ENCODE data around the gene LYL1. TPM values are rescaled to one million over a fixed set of nuclear protein-coding genes. Genes with fewer than 3 reads are reported as not detected.

The LYL1 gene
- total RNA-seq, 4 donors from 2014 or later = 2.6 to 15.5 (median 11.1) TPM

DNA sequence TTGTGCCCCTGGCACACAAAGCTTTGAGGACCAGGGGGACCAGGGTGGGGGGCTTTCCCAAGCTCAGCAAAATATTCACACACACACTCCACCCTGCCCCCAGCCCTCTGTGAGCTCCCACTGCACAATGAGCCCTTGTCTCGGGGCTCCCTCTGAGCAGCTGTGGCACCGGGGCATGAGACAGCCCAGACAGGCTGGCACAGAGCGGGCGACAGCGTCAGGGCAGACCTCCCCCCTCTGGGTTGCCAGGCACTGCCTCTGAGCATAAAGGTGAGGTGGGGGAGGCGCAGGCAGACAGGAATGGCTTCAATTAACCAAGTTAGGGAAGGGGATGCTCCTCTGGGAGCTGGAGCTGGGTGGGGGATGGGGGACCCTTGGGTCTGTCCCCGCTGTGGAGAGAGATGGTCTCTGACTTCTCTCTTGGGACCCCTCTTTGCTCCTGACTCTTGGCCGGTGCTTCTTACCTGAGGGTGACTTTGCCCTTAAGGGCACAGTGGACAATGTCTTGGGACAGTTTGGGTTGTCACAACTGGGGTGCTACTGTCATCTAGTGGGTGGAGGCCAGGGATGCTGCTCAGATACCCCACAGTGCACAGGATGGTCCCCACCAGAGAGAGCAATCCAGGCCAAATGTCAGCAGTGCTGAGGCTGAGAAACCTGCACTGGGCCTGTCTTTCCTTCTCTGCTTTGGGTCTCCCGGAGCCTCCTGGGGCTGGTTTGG is 30.3 kb downstream of the LYL1 start:
- H3K27ac ChIP-seq = peak overlapping the region; percentile 53 to 98
- DNase-seq = no peak
- H3K36me3 ChIP-seq = no peaks in the 10 kb centered on the region
- TF ChIP-seq POLR2A (IDR thresholded peaks at IDR 0.05) (no peak), CTCF (IDR thresholded peaks at IDR 0.05) (no peak)
- intact Hi-C loops (cut with DNase I; ENCODE audit: low total_unique reads) = no loop called here
- peaks cover 16 to 23% of the 10 kb centered on the region in 2 donors for H3K4me1 ChIP-seq
- no peaks in the 10 kb centered on the region for H3K9me3 ChIP-seq
- H3K27me3 ChIP-seq = no peaks in the 10 kb centered on the region
- no peak overlapping the region for H3K4me3 ChIP-seq

DNA sequence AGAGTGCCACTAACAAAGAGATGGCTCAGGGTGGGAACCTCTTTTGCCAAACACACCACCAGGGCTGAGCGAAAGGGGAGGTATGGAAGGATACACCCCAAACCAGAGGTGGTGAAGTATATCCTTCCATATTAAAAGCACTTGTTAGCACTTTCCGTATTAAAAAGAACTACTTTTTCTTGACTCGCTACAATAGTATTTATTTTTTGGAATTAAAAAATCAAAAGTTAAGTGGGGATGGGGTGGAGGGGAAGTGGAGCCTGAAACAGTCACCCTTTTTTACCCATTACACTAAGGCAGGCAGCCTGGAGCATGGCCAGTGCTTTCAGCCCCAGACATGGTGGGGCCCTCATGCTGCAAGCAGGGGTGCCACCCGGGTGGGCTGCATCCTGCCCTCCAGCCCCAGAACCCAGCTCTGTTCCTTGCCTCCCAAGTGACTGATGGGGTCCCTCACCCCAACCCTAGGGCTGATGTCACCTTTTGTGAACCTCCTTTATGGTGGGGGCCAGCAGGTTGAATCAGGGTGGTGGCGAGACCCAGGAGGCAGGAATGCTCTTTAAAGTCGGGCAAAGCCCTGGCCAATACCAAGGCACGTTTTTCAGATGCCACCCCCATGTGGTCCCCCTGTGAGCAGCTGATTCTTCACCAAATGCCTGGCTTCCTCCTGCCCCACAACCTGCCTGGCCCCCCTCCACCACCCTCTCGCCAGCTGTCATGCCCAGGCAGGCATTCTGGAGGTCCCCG is 31.0 kb downstream of the LYL1 start:
- H3K27ac ChIP-seq = peak overlapping the region; percentile 53 to 98
- H3K36me3 ChIP-seq = no peaks in the 10 kb centered on the region
- no peak for DNase-seq
- H3K9me3 ChIP-seq = no peaks in the 10 kb centered on the region
- intact Hi-C loops (cut with DNase I; ENCODE audit: low total_unique reads) = no loop called here
- H3K4me3 ChIP-seq = no peak overlapping the region
- H3K27me3 ChIP-seq = no peaks in the 10 kb centered on the region
- H3K4me1 ChIP-seq = peaks cover 21 to 22% of the 10 kb centered on the region in 2 donors
- TF ChIP-seq POLR2A (IDR thresholded peaks at IDR 0.05) = no peak
- TF ChIP-seq CTCF (IDR thresholded peaks at IDR 0.05) = no peak

- peaks cover 23 to 30% of the 10 kb centered on the region in 2 donors for H3K4me1 ChIP-seq
- intact Hi-C loops (cut with DNase I; ENCODE audit: low total_unique reads) = no loop called here
- peak overlapping the region; percentile 53 to 98 for H3K27ac ChIP-seq
Measured at GRCh38 chr19:13070425-13071140, 32.1 kb downstream of the LYL1 start.

DNA sequence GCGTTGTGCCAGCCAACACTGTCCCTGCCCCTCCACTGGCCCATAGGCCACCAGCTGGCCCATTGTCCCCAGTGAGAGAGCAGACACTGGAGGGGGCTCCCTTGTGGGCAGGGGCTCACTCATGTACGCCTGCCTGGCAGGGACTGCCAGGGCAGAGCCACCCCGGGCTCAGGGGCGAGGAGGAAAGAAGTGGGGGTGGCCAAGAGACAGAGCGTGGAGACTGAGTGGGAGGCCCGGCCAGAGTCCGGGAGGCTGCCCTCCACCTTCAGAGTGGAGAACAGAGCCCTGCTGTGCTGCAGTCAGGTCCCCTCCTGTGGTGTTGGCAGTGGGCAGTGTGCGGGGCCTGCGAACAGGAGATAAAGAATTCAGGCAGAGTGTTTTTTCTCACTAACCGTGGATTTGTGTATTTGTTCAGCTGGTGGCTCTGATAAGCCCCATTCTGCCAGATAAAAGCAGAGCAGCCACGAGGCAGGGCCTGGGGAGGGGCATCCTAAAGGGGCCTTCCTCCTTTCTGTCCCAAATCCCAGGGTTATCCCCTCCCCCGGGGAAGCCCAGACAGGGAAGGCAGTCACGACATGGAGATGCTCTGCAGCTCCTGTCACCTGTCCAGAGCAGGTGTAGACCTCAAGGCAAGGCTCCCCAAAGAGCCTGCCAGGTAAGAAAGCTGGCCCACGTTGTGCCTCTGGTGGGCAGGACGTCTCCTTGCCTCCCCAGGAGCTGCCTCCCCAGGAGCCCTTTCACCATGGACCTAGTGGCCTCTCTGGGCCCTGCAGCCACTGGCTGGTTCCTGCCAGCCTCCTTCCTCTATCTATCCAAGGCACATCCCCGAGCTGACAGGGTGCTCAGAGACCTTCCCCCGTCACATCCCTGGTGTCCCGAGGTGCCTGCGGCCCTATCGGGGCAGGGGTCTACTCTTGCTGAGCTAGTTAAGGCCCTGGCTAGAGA is 33.0 kb downstream of the LYL1 start:
- peak overlapping the region in 1 of 2 donors; percentile 3 for H3K4me3 ChIP-seq
- intact Hi-C loops (cut with DNase I; ENCODE audit: low total_unique reads) = no loop called here

More at GRCh38 chr19:13070425-13071140, 32.1 kb downstream of the LYL1 start:
- TF ChIP-seq CTCF (IDR thresholded peaks at IDR 0.05) (no peak), POLR2A (IDR thresholded peaks at IDR 0.05) (no peak)
- H3K27me3 ChIP-seq = no peaks in the 10 kb centered on the region
- H3K4me3 ChIP-seq = peak overlapping the region in 1 of 2 donors; percentile 3
- no peaks in the 10 kb centered on the region for H3K9me3 ChIP-seq
- DNase-seq = peak in 1 of 2 donors; percentile 50
- no peaks in the 10 kb centered on the region for H3K36me3 ChIP-seq

More for the DNA sequence above, 33.0 kb downstream of the LYL1 start:
- no peaks in the 10 kb centered on the region for H3K36me3 ChIP-seq
- no peaks in the 10 kb centered on the region for H3K9me3 ChIP-seq
- H3K27ac ChIP-seq = peak overlapping the region; percentile 53 to 98
- no peak for TF ChIP-seq CTCF (IDR thresholded peaks at IDR 0.05)
- no peak for TF ChIP-seq POLR2A (IDR thresholded peaks at IDR 0.05)
- H3K4me1 ChIP-seq = peaks cover 31 to 35% of the 10 kb centered on the region in 2 donors
- no peak for DNase-seq
- H3K27me3 ChIP-seq = no peaks in the 10 kb centered on the region
